H9 (cell line): ENCODE measurements around the gene SLC7A1. TPM values are rescaled to one million over a fixed set of nuclear protein-coding genes. Genes with fewer than 3 reads are reported as not detected.

Experiments used
- DNase-seq: peaks from one replicate; pipeline ENCODE4 v3.0.0-alpha.2; 2017
- H2AFZ ChIP-seq: one replicate; pipeline ENCODE4 v1.6.1; 2013; ENCODE audit warnings: mild to moderate bottlenecking, low read length, control low read depth, moderate library complexity
- H2AK5ac ChIP-seq: 2 replicates; pipeline ENCODE4 v1.6.1; 2013; ENCODE audit warnings: low read length, control low read depth, mixed read lengths; ENCODE audit not compliant: insufficient read length
- H2BK120ac ChIP-seq: one replicate; pipeline ENCODE4 v1.6.1; 2013; ENCODE audit warnings: low read depth, mild to moderate bottlenecking, low read length, control low read depth, inconsistent platforms; ENCODE audit not compliant: poor library complexity, severe bottlenecking
- H2BK12ac ChIP-seq: 2 replicates; pipeline ENCODE4 v1.6.1; 2013; ENCODE audit warnings: low read length, control low read depth, mixed read lengths, low read depth; ENCODE audit not compliant: insufficient read length
- H2BK15ac ChIP-seq: 2 replicates; pipeline ENCODE4 v1.6.1; 2013; ENCODE audit warnings: low read depth, low read length, control low read depth
- H2BK20ac ChIP-seq: one replicate; pipeline ENCODE4 v1.6.1; 2013; ENCODE audit warnings: low read depth, mild to moderate bottlenecking, low read length, control low read depth, inconsistent platforms; ENCODE audit not compliant: poor library complexity, severe bottlenecking
- H2BK5ac ChIP-seq: 2 replicates; pipeline ENCODE4 v1.6.1; 2013; ENCODE audit warnings: low read length, control low read depth, mixed read lengths; ENCODE audit not compliant: insufficient read length
- H3K14ac ChIP-seq: 2 replicates; pipeline ENCODE4 v1.6.1; 2013; ENCODE audit warnings: low read length, control low read depth; ENCODE audit not compliant: insufficient read depth
- H3K18ac ChIP-seq: 2 replicates; pipeline ENCODE4 v1.6.1; 2013; ENCODE audit warnings: low read depth, mild to moderate bottlenecking, mixed read lengths, low read length, control low read depth; ENCODE audit not compliant: insufficient read length
- H3K23ac ChIP-seq: 2 replicates; pipeline ENCODE4 v1.6.1; 2013; ENCODE audit warnings: low read length, control low read depth, mixed read lengths, low read depth; ENCODE audit not compliant: insufficient read length
- H3K23me2 ChIP-seq: 2 replicates; pipeline ENCODE4 v1.6.1; 2013; ENCODE audit warnings: low read depth, mild to moderate bottlenecking, mixed read lengths, low read length, control low read depth; ENCODE audit not compliant: insufficient read length, poor library complexity, severe bottlenecking
- H3K27ac ChIP-seq: 2 replicates; pipeline ENCODE4 v1.5.1; 2013; ENCODE audit warnings: low read length, control low read depth, mixed read lengths, low read depth; ENCODE audit not compliant: insufficient read length
- H3K27me3 ChIP-seq: 2 replicates; pipeline ENCODE4 v1.6.1; 2013; ENCODE audit warnings: low read length, control low read depth, inconsistent platforms; ENCODE audit not compliant: insufficient read depth
- H3K4ac ChIP-seq: 2 replicates; pipeline ENCODE4 v1.6.1; 2013; ENCODE audit warnings: low read depth, mild to moderate bottlenecking, control low read depth, inconsistent platforms, low read length, moderate library complexity
- H3K4me1 ChIP-seq: 2 replicates; pipeline ENCODE4 v1.6.1; 2013; ENCODE audit warnings: low read length, control low read depth, inconsistent platforms; ENCODE audit not compliant: insufficient read depth
- H3K4me2 ChIP-seq: 2 replicates; pipeline ENCODE4 v1.6.1; 2013; ENCODE audit warnings: low read length, control low read depth, mixed read lengths; ENCODE audit not compliant: insufficient read length, insufficient read depth
- H3K56ac ChIP-seq: 2 replicates; pipeline ENCODE4 v1.6.1; 2013; ENCODE audit warnings: low read depth, mild to moderate bottlenecking, mixed read lengths, low read length, control low read depth; ENCODE audit not compliant: insufficient read length
- H3K79me1 ChIP-seq: 2 replicates; pipeline ENCODE4 v1.6.1; 2013; ENCODE audit warnings: low read depth, mild to moderate bottlenecking, moderate library complexity, low read length, control low read depth, inconsistent platforms; ENCODE audit not compliant: insufficient read depth, poor library complexity, severe bottlenecking
- H3K79me2 ChIP-seq: 2 replicates; pipeline ENCODE4 v1.6.1; 2013; ENCODE audit warnings: low read length, control low read depth, inconsistent platforms; ENCODE audit not compliant: insufficient read depth
- H3K9ac ChIP-seq: 2 replicates; pipeline ENCODE4 v1.6.1; 2013; ENCODE audit warnings: low read length, control low read depth, mixed read lengths; ENCODE audit not compliant: insufficient read length; ENCODE audit errors: extremely low read depth
- H3K9me3 ChIP-seq: one replicate; pipeline ENCODE4 v1.6.1; 2013; ENCODE audit warnings: low read depth, low read length, inconsistent platforms; ENCODE audit not compliant: control insufficient read depth
- H3T11ph ChIP-seq: one replicate; pipeline ENCODE4 v1.6.1; 2013; ENCODE audit warnings: mild to moderate bottlenecking, low read length, control low read depth, inconsistent platforms
- H4K20me1 ChIP-seq: one replicate; pipeline ENCODE4 v1.6.1; 2013; ENCODE audit not compliant: control insufficient read depth, insufficient read length, insufficient read depth
- H4K5ac ChIP-seq: 2 replicates; pipeline ENCODE4 v1.6.1; 2013; ENCODE audit warnings: low read depth, mild to moderate bottlenecking, mixed read lengths, low read length, control low read depth; ENCODE audit not compliant: insufficient read length
- H4K8ac ChIP-seq: replicated peaks from 2 replicates; pipeline ENCODE4 v1.6.1; 2013; ENCODE audit warnings: low read length, control low read depth, mixed read lengths, low read depth; ENCODE audit not compliant: insufficient read length
- H4K91ac ChIP-seq: 2 replicates; pipeline ENCODE4 v1.6.1; 2013; ENCODE audit warnings: low read depth, mild to moderate bottlenecking, moderate library complexity, mixed read lengths, low read length, control low read depth; ENCODE audit not compliant: insufficient read length
- H3K27ac Mint-ChIP-seq, 3 experiments: 2 replicates in 2 of 3; 3 replicates in 1 of 3; pipeline ENCODE4 v1.8.0; 2020 to 2021; ENCODE audit warnings: mixed read lengths in 3 of 3, mild to moderate bottlenecking in 1 of 3, moderate library complexity in 1 of 3
- H3K27me3 Mint-ChIP-seq: 2 replicates; pipeline ENCODE4 v1.8.0; 2021; ENCODE audit warnings: low read depth, mild to moderate bottlenecking, moderate library complexity, mixed read lengths
- H3K36me3 Mint-ChIP-seq, 3 experiments: 2 replicates in 2 of 3; 3 replicates in 1 of 3; pipeline ENCODE4 v1.8.0; 2020 to 2021; ENCODE audit warnings: low read depth in 3 of 3, mixed read lengths in 3 of 3; ENCODE audit not compliant: insufficient read depth in 1 of 3
- H3K4me1 Mint-ChIP-seq, 2 experiments: 2 replicates each; pipeline ENCODE4 v1.8.0; 2020; ENCODE audit warnings: mixed read lengths in 2 of 2
- H3K4me3 Mint-ChIP-seq, 2 experiments: 2 replicates in 1 of 2; 3 replicates in 1 of 2; pipeline ENCODE4 v1.8.0; 2020 to 2021; ENCODE audit warnings: mild to moderate bottlenecking in 2 of 2, mixed read lengths in 2 of 2, moderate library complexity in 1 of 2
- H3K9me3 Mint-ChIP-seq, 2 experiments: 2 replicates in 1 of 2; 3 replicates in 1 of 2; pipeline ENCODE4 v1.8.0; 2020; ENCODE audit warnings: mild to moderate bottlenecking in 2 of 2, mixed read lengths in 2 of 2, moderate library complexity in 1 of 2
- WGBS: extraction: QIAGEN DNeasy Blood & Tissue Kit; methylation state at CpG from one replicate; pipeline ENCODE4 v1.1.7; 2013; ENCODE audit warnings: missing lambda C conversion rate, low lambda C conversion rate, mixed read lengths; ENCODE audit not compliant: insufficient read length; ENCODE audit errors: extremely low coverage; 5-methylcytosine and 5-hydroxymethylcytosine counted together
- total RNA-seq: library from RNA; stranded (reverse); gene quantifications from 2 replicates; pipeline ENCODE4 v1.2.1, GENCODE V29; 2021
- TF ChIP-seq, protein P1 (sequence below): fragments of 200-600 bp; sonication (generic); conservative IDR thresholded peaks from 3 replicates; pipeline ENCODE4 v1.8.0; 2021; ENCODE audit warnings: antibody characterized with exemption, mild to moderate bottlenecking

SLC7A1 gene
- total RNA-seq, 1 experiment from 2014 or later, result 109 TPM

DNA sequence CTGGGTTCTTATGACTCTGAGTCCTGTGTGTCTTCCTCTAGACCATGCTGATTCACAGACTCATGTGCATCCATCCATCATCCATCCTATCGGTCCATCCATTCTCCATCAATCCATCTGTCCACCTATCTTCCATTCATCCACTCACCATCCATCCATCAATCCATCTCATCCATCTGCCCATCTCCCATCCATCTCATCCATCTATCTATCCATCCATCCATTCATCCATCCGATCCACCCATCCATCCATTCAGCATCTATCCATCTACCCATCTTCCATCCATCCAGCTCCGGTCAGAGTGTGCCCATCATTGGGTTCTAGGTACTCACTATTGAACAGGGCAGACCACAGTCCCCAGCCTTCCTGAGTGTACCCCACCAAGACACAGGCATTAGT is 75.6 kb downstream of the SLC7A1 start:
- Histone ChIP-seq H2AK5ac (no peak overlapping the region), H3K23me2 (no peaks in the 10 kb centered on the region), H3K9ac (no peak overlapping the region), H2BK12ac (no peak overlapping the region), H3K56ac (no peak overlapping the region), H4K91ac (no peak overlapping the region), H2BK20ac (no peak overlapping the region), H3K79me1 (peaks cover 2% of the 10 kb centered on the region), H3K9me3 (no peaks in the 10 kb centered on the region), H3K18ac (no peak overlapping the region), H2AFZ (no peak overlapping the region), H4K5ac (no peak overlapping the region), H2BK15ac (no peak overlapping the region), H2BK5ac (no peak overlapping the region), H3K27me3 (no peaks in the 10 kb centered on the region), H4K8ac (no peak overlapping the region), H3T11ph (no peak overlapping the region), H3K4me2 (no peak overlapping the region), H3K14ac (no peak overlapping the region), H2BK120ac (no peak overlapping the region), H3K4ac (no peak overlapping the region), H3K23ac (no peak overlapping the region), H3K4me1 (no peaks in the 10 kb centered on the region), H3K27ac (no peak overlapping the region), H4K20me1 (peaks cover 3% of the 10 kb centered on the region), H3K79me2 (no peaks in the 10 kb centered on the region)
- DNase-seq, result no peak
- H3K36me3 Mint-ChIP-seq, result peaks cover 64 to 95% (median 82%) of the 10 kb centered on the region in 3 experiments; a peak in 6 of 7 replicates
- H3K27ac Mint-ChIP-seq, result no peak overlapping the region
- no peaks in the 10 kb centered on the region for H3K27me3 Mint-ChIP-seq
- no peak overlapping the region for H3K4me3 Mint-ChIP-seq
- TF ChIP-seq, protein P1, sequence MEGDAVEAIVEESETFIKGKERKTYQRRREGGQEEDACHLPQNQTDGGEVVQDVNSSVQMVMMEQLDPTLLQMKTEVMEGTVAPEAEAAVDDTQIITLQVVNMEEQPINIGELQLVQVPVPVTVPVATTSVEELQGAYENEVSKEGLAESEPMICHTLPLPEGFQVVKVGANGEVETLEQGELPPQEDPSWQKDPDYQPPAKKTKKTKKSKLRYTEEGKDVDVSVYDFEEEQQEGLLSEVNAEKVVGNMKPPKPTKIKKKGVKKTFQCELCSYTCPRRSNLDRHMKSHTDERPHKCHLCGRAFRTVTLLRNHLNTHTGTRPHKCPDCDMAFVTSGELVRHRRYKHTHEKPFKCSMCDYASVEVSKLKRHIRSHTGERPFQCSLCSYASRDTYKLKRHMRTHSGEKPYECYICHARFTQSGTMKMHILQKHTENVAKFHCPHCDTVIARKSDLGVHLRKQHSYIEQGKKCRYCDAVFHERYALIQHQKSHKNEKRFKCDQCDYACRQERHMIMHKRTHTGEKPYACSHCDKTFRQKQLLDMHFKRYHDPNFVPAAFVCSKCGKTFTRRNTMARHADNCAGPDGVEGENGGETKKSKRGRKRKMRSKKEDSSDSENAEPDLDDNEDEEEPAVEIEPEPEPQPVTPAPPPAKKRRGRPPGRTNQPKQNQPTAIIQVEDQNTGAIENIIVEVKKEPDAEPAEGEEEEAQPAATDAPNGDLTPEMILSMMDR, result no peak
- no peaks in the 10 kb centered on the region for H3K9me3 Mint-ChIP-seq
- peaks cover 0 to 6% of the 10 kb centered on the region in 2 experiments; a peak in 2 of 4 replicates for H3K4me1 Mint-ChIP-seq
- WGBS, result 100% methylated on average over 1 of the region's 3 CpGs
